ENCODE data around the gene CNN1. TPM values are rescaled to one million over a fixed set of nuclear protein-coding genes. Genes with fewer than 3 reads are reported as not detected.

The CNN1 gene
- total and polyA plus RNA-seq, 2 of the 13 experiments (the other 11 are each of a cell fraction or from before 2014, with no cell fraction given), result 0.70 to 1.1 TPM

- no peak for TF ChIP-seq CERS6 (CRISPR knock-in tag; IDR thresholded peaks at IDR 0.05)
- peak; percentile 89 for TF ChIP-seq ZNF501 (CRISPR knock-in tag; IDR thresholded peaks at IDR 0.05)
- peak; percentile 87 for TF ChIP-seq ZNF788 (CRISPR knock-in tag; IDR thresholded peaks at IDR 0.05; ENCODE audit: borderline replicate concordance)
- 0 out of 2 replicates have a peak, but pooled peaks have one; percentile 20 for TF ChIP-seq KLF9 (CRISPR knock-in tag; IDR thresholded peaks at IDR 0.05; ENCODE audit: low read depth)
- TF ChIP-seq PHF5A (CRISPR knock-in tag; IDR thresholded peaks at IDR 0.05; ENCODE audit: low read depth, unreplicated experiment), result peak; percentile 45
- TF ChIP-seq ZNF891 (CRISPR knock-in tag; IDR thresholded peaks at IDR 0.05), result peak; percentile 88
- TF ChIP-seq ZNF598 (CRISPR knock-in tag; IDR thresholded peaks at IDR 0.05; ENCODE audit: borderline replicate concordance), result peak; percentile 94; the same call in 1 of the 2 replicates
- TF ChIP-seq TSC22D2 (CRISPR knock-in tag; IDR thresholded peaks at IDR 0.05; ENCODE audit: borderline replicate concordance), result peak; percentile 26; the same call in 1 of the 2 replicates
- TF ChIP-seq, protein P1, sequence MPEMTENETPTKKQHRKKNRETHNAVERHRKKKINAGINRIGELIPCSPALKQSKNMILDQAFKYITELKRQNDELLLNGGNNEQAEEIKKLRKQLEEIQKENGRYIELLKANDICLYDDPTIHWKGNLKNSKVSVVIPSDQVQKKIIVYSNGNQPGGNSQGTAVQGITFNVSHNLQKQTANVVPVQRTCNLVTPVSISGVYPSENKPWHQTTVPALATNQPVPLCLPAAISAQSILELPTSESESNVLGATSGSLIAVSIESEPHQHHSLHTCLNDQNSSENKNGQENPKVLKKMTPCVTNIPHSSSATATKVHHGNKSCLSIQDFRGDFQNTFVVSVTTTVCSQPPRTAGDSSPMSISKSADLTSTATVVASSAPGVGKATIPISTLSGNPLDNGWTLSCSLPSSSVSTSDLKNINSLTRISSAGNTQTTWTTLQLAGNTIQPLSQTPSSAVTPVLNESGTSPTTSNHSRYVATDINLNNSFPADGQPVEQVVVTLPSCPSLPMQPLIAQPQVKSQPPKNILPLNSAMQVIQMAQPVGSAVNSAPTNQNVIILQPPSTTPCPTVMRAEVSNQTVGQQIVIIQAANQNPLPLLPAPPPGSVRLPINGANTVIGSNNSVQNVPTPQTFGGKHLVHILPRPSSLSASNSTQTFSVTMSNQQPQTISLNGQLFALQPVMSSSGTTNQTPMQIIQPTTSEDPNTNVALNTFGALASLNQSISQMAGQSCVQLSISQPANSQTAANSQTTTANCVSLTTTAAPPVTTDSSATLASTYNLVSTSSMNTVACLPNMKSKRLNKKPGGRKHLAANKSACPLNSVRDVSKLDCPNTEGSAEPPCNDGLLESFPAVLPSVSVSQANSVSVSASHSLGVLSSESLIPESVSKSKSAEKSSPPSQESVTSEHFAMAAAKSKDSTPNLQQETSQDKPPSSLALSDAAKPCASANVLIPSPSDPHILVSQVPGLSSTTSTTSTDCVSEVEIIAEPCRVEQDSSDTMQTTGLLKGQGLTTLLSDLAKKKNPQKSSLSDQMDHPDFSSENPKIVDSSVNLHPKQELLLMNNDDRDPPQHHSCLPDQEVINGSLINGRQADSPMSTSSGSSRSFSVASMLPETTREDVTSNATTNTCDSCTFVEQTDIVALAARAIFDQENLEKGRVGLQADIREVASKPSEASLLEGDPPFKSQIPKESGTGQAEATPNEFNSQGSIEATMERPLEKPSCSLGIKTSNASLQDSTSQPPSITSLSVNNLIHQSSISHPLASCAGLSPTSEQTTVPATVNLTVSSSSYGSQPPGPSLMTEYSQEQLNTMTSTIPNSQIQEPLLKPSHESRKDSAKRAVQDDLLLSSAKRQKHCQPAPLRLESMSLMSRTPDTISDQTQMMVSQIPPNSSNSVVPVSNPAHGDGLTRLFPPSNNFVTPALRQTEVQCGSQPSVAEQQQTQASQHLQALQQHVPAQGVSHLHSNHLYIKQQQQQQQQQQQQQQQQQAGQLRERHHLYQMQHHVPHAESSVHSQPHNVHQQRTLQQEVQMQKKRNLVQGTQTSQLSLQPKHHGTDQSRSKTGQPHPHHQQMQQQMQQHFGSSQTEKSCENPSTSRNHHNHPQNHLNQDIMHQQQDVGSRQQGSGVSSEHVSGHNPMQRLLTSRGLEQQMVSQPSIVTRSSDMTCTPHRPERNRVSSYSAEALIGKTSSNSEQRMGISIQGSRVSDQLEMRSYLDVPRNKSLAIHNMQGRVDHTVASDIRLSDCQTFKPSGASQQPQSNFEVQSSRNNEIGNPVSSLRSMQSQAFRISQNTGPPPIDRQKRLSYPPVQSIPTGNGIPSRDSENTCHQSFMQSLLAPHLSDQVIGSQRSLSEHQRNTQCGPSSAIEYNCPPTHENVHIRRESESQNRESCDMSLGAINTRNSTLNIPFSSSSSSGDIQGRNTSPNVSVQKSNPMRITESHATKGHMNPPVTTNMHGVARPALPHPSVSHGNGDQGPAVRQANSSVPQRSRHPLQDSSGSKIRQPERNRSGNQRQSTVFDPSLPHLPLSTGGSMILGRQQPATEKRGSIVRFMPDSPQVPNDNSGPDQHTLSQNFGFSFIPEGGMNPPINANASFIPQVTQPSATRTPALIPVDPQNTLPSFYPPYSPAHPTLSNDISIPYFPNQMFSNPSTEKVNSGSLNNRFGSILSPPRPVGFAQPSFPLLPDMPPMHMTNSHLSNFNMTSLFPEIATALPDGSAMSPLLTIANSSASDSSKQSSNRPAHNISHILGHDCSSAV (CRISPR knock-in tag; IDR thresholded peaks at IDR 0.05; ENCODE audit: borderline replicate concordance), result no peak
- TF ChIP-seq TEAD3 (CRISPR knock-in tag; optimal IDR thresholded peaks at IDR 0.05; ENCODE audit: borderline replicate concordance), result peak; percentile 13
- peak; percentile 55; the same call in 1 of the 2 replicates for TF ChIP-seq ZNF280D (CRISPR knock-in tag; IDR thresholded peaks at IDR 0.05)
- TF ChIP-seq KDM5B (CRISPR knock-in tag; IDR thresholded peaks at IDR 0.05; ENCODE audit: borderline replicate concordance), result peak; percentile 96
- TF ChIP-seq PPARG (CRISPR knock-in tag; conservative IDR thresholded peaks at IDR 0.05), result peak; percentile 24; the same call in 1 of the 2 replicates
- TF ChIP-seq GPN1 (CRISPR knock-in tag; IDR thresholded peaks at IDR 0.05; ENCODE audit: borderline replicate concordance), result no peak
- no peak for TF ChIP-seq ZKSCAN5 (CRISPR knock-in tag; IDR thresholded peaks at IDR 0.05)
- peak; percentile 86 for TF ChIP-seq ETV6 (CRISPR knock-in tag; conservative IDR thresholded peaks at IDR 0.05)
Measured at GRCh38 chr19:11597202-11598102, 58.8 kb downstream of the CNN1 start, which contains the start of gene ZNF627 (continued).

Data from HepG2 (cell line).